HEK293 (cell line): ENCODE measurements around the gene CEP112.

ENCODE experiments used
- CTCF ChIA-PET: fragments of 350-600 bp; formaldehyde crosslinking; extraction: SDS; loops from one replicate; lab custom pipeline; 2021; ENCODE audit warnings: antibody characterized with exemption; lab: Yijun Ruan, JAX
- POLR2A ChIA-PET: fragments of 300-600 bp; formaldehyde crosslinking; extraction: SDS; loops from one replicate; lab custom pipeline; 2020; ENCODE audit warnings: antibody characterized with exemption, inconsistent platforms; lab: Yijun Ruan, JAX
- H3K27ac ChIP-seq: fragments of 200-500 bp; sonication (Bioruptor generic); 2 replicates; pipeline ENCODE4 v1.5.1; 2014; ENCODE audit warnings: low read depth, low read length, control low read depth, inconsistent platforms; ENCODE audit errors: extremely low read depth
- H3K36me3 ChIP-seq, 2 experiments: fragments of 200-500 bp in 1 of 2; sonication (Bioruptor generic) in 1 of 2; 1 replicate in 1 of 2; 2 replicates in 1 of 2; pipeline ENCODE4 v1.5.1; 2014 to 2017; ENCODE audit warnings: inconsistent platforms in 2 of 2, low read length in 2 of 2; ENCODE audit not compliant: control insufficient read depth in 2 of 2, insufficient read depth in 1 of 2
- H3K4me1 ChIP-seq: fragments of 200-500 bp; sonication (Bioruptor generic); 2 replicates; pipeline ENCODE4 v1.5.1; 2014; ENCODE audit warnings: mild to moderate bottlenecking, low read length, inconsistent platforms; ENCODE audit not compliant: control insufficient read depth, insufficient read depth
- H3K4me3 ChIP-seq: 2 replicates; pipeline ENCODE4 v1.5.1; 2011; ENCODE audit warnings: low read depth, mild to moderate bottlenecking, control low read depth, low read length, moderate library complexity
- H3K9me3 ChIP-seq: fragments of 200-500 bp; sonication (Bioruptor generic); 2 replicates; pipeline ENCODE4 v1.5.1; 2014; ENCODE audit warnings: low read depth, low read length, inconsistent platforms; ENCODE audit not compliant: control insufficient read depth, insufficient read depth
- GLI4 ChIP-seq: fragments of 450-650 bp; formaldehyde crosslinking; IDR thresholded peaks from 2 replicates; pipeline ENCODE4 v1.5.1; 2016; ENCODE audit warnings: missing biosample characterization, missing genetic modification characterization
- KLF8 ChIP-seq: fragments of 450-650 bp; formaldehyde crosslinking; IDR thresholded peaks from 2 replicates; pipeline ENCODE4 v1.5.1; 2016; ENCODE audit warnings: missing biosample characterization, missing genetic modification characterization
- MEIS1 ChIP-seq: sonication (generic); formaldehyde crosslinking; IDR thresholded peaks from 2 replicates; pipeline ENCODE4 v1.8.1; 2022; ENCODE audit warnings: missing genetic modification reagents, mild to moderate bottlenecking, borderline replicate concordance
- MZF1 ChIP-seq: fragments of 450-650 bp; formaldehyde crosslinking; IDR thresholded peaks from 2 replicates; pipeline ENCODE4 v1.5.1; 2017; ENCODE audit warnings: missing biosample characterization, missing genetic modification characterization, borderline replicate concordance
- TRIM28 ChIP-seq: IDR thresholded peaks from 2 replicates; pipeline ENCODE4 v1.6.1; 2011; ENCODE audit warnings: low read length, control low read depth, borderline replicate concordance
- ZBTB44 ChIP-seq: fragments of 450-650 bp; IDR thresholded peaks from 2 replicates; pipeline ENCODE4 v1.5.1; 2018; ENCODE audit warnings: missing biosample characterization, mild to moderate bottlenecking, missing genetic modification characterization
- ZBTB6 ChIP-seq: fragments of 450-650 bp; formaldehyde crosslinking; IDR thresholded peaks from 2 replicates; pipeline ENCODE4 v1.5.1; 2017; ENCODE audit warnings: missing biosample characterization, missing genetic modification characterization
- ZNF114 ChIP-seq: fragments of 450-650 bp; formaldehyde crosslinking; IDR thresholded peaks from 2 replicates; pipeline ENCODE4 v1.5.0; 2017; ENCODE audit warnings: missing biosample characterization, missing genetic modification characterization
- ZNF155 ChIP-seq: fragments of 450-650 bp; formaldehyde crosslinking; IDR thresholded peaks from 2 replicates; pipeline ENCODE4 v1.5.1; 2016; ENCODE audit warnings: missing biosample characterization, missing genetic modification characterization
- ZNF202 ChIP-seq: fragments of 450-650 bp; formaldehyde crosslinking; IDR thresholded peaks from 2 replicates; pipeline ENCODE4 v1.5.1; 2016; ENCODE audit warnings: missing biosample characterization, missing genetic modification characterization, borderline replicate concordance
- ZNF248 ChIP-seq: fragments of 450-650 bp; formaldehyde crosslinking; IDR thresholded peaks from 2 replicates; pipeline ENCODE4 v1.5.1; 2017; ENCODE audit warnings: missing biosample characterization, missing genetic modification characterization
- ZNF341 ChIP-seq: fragments of 450-650 bp; formaldehyde crosslinking; IDR thresholded peaks from 2 replicates; pipeline ENCODE4; 2016; ENCODE audit warnings: low read depth, missing biosample characterization, missing genetic modification characterization
- ZNF350 ChIP-seq: fragments of 450-650 bp; formaldehyde crosslinking; IDR thresholded peaks from 2 replicates; pipeline ENCODE4 v1.5.0; 2017; ENCODE audit warnings: missing biosample characterization, mild to moderate bottlenecking, missing genetic modification characterization
- ZNF514 ChIP-seq: fragments of 450-650 bp; formaldehyde crosslinking; IDR thresholded peaks from 2 replicates; pipeline ENCODE4 v1.5.1; 2016; ENCODE audit warnings: missing biosample characterization, missing genetic modification characterization
- ZNF530 ChIP-seq: fragments of 450-650 bp; formaldehyde crosslinking; IDR thresholded peaks from 2 replicates; pipeline ENCODE4 v1.5.1; 2016; ENCODE audit warnings: low read depth, missing biosample characterization, missing genetic modification characterization
- ZNF704 ChIP-seq: fragments of 450-650 bp; formaldehyde crosslinking; IDR thresholded peaks from 2 replicates; pipeline ENCODE4 v1.5.1; 2016; ENCODE audit warnings: missing biosample characterization, missing genetic modification characterization
- TF ChIP-seq, protein P1 (sequence below): fragments of 450-650 bp; formaldehyde crosslinking; IDR thresholded peaks from 2 replicates; pipeline ENCODE4 v1.5.1; 2016; ENCODE audit warnings: missing biosample characterization, missing genetic modification characterization, borderline replicate concordance
- TF ChIP-seq, protein P2 (sequence below): fragments of 450-650 bp; formaldehyde crosslinking; optimal IDR thresholded peaks from 2 replicates; pipeline ENCODE3; 2016; ENCODE audit warnings: missing biosample characterization, mild to moderate bottlenecking, missing genetic modification characterization

CEP112 gene

DNA sequence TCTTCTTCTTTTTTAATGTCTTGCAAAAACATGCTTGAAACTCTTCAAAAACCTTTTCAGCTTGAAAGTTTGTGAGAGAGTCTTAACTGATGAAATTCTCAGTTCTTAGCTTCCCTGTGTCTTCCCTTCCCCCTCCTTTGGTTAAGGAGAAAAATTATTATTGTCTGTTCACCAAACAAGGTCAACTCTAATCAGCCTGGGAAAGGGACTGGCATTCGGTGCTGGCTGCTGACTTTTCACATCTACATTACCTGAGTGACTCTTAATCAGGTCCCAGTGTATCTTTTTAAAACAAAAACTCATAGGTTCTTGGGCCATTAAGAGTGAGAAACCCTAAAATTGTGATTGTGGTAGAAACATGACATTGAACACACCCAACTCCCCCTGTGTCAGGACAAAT lies 591.4 kb downstream of the CEP112 start:
- H3K4me3 ChIP-seq, result no peak overlapping the region
- H3K9me3 ChIP-seq, result no peaks in the 10 kb centered on the region
- CTCF ChIA-PET, result no interaction called here
- POLR2A ChIA-PET, result no interaction called here
- TF ChIP-seq TRIM28, result no peak
- no peaks in the 10 kb centered on the region for H3K36me3 ChIP-seq
- no peak overlapping the region for H3K27ac ChIP-seq
- H3K4me1 ChIP-seq, result no peaks in the 10 kb centered on the region

GRCh38 chr17:65599650-65600049 lies 592.3 kb downstream of the CEP112 start:
- no peak overlapping the region for H3K27ac ChIP-seq
- no peaks in the 10 kb centered on the region for H3K36me3 ChIP-seq
- no peaks in the 10 kb centered on the region for H3K4me1 ChIP-seq
- H3K4me3 ChIP-seq, result no peak overlapping the region
- ChIA-PET POLR2A (no interaction called here), CTCF (interaction anchor here (0.7 kb wide), 1 partner anchor 19 kb away, joined by 3 read pairs; no protein-coding TSS in a partner anchor)
- TF ChIP-seq, protein P1, sequence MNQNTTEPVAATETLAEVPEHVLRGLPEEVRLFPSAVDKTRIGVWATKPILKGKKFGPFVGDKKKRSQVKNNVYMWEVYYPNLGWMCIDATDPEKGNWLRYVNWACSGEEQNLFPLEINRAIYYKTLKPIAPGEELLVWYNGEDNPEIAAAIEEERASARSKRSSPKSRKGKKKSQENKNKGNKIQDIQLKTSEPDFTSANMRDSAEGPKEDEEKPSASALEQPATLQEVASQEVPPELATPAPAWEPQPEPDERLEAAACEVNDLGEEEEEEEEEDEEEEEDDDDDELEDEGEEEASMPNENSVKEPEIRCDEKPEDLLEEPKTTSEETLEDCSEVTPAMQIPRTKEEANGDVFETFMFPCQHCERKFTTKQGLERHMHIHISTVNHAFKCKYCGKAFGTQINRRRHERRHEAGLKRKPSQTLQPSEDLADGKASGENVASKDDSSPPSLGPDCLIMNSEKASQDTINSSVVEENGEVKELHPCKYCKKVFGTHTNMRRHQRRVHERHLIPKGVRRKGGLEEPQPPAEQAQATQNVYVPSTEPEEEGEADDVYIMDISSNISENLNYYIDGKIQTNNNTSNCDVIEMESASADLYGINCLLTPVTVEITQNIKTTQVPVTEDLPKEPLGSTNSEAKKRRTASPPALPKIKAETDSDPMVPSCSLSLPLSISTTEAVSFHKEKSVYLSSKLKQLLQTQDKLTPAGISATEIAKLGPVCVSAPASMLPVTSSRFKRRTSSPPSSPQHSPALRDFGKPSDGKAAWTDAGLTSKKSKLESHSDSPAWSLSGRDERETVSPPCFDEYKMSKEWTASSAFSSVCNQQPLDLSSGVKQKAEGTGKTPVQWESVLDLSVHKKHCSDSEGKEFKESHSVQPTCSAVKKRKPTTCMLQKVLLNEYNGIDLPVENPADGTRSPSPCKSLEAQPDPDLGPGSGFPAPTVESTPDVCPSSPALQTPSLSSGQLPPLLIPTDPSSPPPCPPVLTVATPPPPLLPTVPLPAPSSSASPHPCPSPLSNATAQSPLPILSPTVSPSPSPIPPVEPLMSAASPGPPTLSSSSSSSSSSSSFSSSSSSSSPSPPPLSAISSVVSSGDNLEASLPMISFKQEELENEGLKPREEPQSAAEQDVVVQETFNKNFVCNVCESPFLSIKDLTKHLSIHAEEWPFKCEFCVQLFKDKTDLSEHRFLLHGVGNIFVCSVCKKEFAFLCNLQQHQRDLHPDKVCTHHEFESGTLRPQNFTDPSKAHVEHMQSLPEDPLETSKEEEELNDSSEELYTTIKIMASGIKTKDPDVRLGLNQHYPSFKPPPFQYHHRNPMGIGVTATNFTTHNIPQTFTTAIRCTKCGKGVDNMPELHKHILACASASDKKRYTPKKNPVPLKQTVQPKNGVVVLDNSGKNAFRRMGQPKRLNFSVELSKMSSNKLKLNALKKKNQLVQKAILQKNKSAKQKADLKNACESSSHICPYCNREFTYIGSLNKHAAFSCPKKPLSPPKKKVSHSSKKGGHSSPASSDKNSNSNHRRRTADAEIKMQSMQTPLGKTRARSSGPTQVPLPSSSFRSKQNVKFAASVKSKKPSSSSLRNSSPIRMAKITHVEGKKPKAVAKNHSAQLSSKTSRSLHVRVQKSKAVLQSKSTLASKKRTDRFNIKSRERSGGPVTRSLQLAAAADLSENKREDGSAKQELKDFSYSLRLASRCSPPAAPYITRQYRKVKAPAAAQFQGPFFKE (tag by site-specific recombination), result no peak
- TF ChIP-seq MEIS1 (CRISPR knock-in tag) (no peak), ZNF530 (tag by site-specific recombination) (no peak), ZNF248 (tag by site-specific recombination) (no peak), ZNF341 (tag by site-specific recombination) (no peak)
- TF ChIP-seq, protein P2, sequence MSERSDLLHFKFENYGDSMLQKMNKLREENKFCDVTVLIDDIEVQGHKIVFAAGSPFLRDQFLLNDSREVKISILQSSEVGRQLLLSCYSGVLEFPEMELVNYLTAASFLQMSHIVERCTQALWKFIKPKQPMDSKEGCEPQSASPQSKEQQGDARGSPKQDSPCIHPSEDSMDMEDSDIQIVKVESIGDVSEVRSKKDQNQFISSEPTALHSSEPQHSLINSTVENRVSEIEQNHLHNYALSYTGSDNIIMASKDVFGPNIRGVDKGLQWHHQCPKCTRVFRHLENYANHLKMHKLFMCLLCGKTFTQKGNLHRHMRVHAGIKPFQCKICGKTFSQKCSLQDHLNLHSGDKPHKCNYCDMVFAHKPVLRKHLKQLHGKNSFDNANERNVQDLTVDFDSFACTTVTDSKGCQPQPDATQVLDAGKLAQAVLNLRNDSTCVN (tag by site-specific recombination), result no peak
- TF ChIP-seq, all 188 proteins: peak for 0
- H3K9me3 ChIP-seq, result no peaks in the 10 kb centered on the region

DNA sequence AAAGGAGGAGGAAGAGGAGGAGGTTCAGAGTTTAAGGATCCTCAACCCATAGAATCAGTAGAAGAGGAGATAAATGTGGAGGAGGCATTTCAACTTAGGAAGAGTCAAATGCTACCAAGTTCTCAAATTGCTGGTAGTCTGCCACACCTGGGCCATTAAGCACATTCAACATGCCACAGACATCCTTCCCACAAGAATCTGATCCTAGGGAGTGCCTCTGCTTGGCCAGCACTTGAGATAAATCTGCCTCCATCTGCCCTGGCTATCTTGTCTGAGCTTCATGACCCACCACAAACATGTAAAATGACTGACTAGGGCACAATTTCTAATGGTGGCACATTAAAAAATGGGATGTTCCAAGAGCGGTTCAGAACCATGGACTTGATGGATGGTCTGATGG lies 593.2 kb downstream of the CEP112 start:
- Histone ChIP-seq H3K36me3 (no peaks in the 10 kb centered on the region), H3K27ac (no peak overlapping the region), H3K9me3 (no peaks in the 10 kb centered on the region), H3K4me1 (no peaks in the 10 kb centered on the region), H3K4me3 (no peak overlapping the region)
- TF ChIP-seq ZNF704 (tag by site-specific recombination) (no peak), GLI4 (no peak), ZNF202 (tag by site-specific recombination) (no peak), ZBTB6 (no peak), MZF1 (tag by site-specific recombination) (no peak), ZBTB44 (tag by site-specific recombination) (no peak), ZNF155 (tag by site-specific recombination) (no peak), ZNF114 (tag by site-specific recombination) (no peak), ZNF350 (tag by site-specific recombination) (no peak), KLF8 (no peak), ZNF514 (no peak)
- ChIA-PET CTCF (interaction anchor here (0.6 to 0.7 kb wide), 2 partner anchors 21 to 614 kb away, joined by 3 read pairs; no protein-coding TSS in a partner anchor), POLR2A (no interaction called here)
